ENCODE measurements around the gene RAD21L1. TPM values are rescaled to one million over a fixed set of nuclear protein-coding genes. Genes with fewer than 3 reads are reported as not detected.

Gene RAD21L1
- polyA plus RNA-seq, 2 donors = not detected

- no peaks in the 10 kb centered on the region for H3K9me3 ChIP-seq (ENCODE audit: control insufficient read depth in 2 of 2, insufficient read depth in 1 of 2, low read depth in 1 of 2, low read length in 1 of 2)
- H3K36me3 ChIP-seq (ENCODE audit: control insufficient read depth in 2 of 2, insufficient read depth in 2 of 2, low read length in 1 of 2) = no peaks in the 10 kb centered on the region
- no peaks in the 10 kb centered on the region for H3K4me1 ChIP-seq (ENCODE audit: control insufficient read depth in 2 of 2, insufficient read depth in 2 of 2, low read length in 1 of 2)
- no peak overlapping the region for H3K4me3 ChIP-seq (ENCODE audit: low read depth in 1 of 2, low read length in 2 of 2)
- no peak overlapping the region for H3K27ac ChIP-seq (ENCODE audit: low read depth in 2 of 2, low read length in 1 of 2)
- 79 to 89% methylated on average over 2 of the region's 2 CpGs for WGBS, 2 donors
- H3K27me3 ChIP-seq (ENCODE audit: control insufficient read depth in 1 of 2, insufficient read depth in 2 of 2, low read length in 2 of 2) = no peaks in the 10 kb centered on the region
Observed at GRCh38 chr20:1196634-1197033, 29.2 kb upstream of the RAD21L1 start.

- 79 to 85% methylated on average over 7 of the region's 7 CpGs for WGBS, 2 donors
- H3K4me3 ChIP-seq (ENCODE audit: low read depth in 1 of 2, low read length in 2 of 2) = no peak overlapping the region
- H3K9me3 ChIP-seq (ENCODE audit: control insufficient read depth in 2 of 2, insufficient read depth in 1 of 2, low read depth in 1 of 2, low read length in 1 of 2) = no peaks in the 10 kb centered on the region
- no peaks in the 10 kb centered on the region for H3K4me1 ChIP-seq (ENCODE audit: control insufficient read depth in 2 of 2, insufficient read depth in 2 of 2, low read length in 1 of 2)
- H3K27ac ChIP-seq (ENCODE audit: low read depth in 2 of 2, low read length in 1 of 2) = no peak overlapping the region
- no peaks in the 10 kb centered on the region for H3K27me3 ChIP-seq (ENCODE audit: control insufficient read depth in 1 of 2, insufficient read depth in 2 of 2, low read length in 2 of 2)
- H3K36me3 ChIP-seq (ENCODE audit: control insufficient read depth in 2 of 2, insufficient read depth in 2 of 2, low read length in 1 of 2) = no peaks in the 10 kb centered on the region
Observed at GRCh38 chr20:1197801-1198200, 28.0 kb upstream of the RAD21L1 start.

GRCh38 chr20:1198751-1199150 lies 27.1 kb upstream of the RAD21L1 start:
- Histone ChIP-seq H3K36me3 (ENCODE audit: control insufficient read depth in 2 of 2, insufficient read depth in 2 of 2, low read length in 1 of 2) (no peaks in the 10 kb centered on the region), H3K4me3 (ENCODE audit: low read depth in 1 of 2, low read length in 2 of 2) (no peak overlapping the region), H3K9me3 (ENCODE audit: control insufficient read depth in 2 of 2, insufficient read depth in 1 of 2, low read depth in 1 of 2, low read length in 1 of 2) (no peaks in the 10 kb centered on the region), H3K27ac (ENCODE audit: low read depth in 2 of 2, low read length in 1 of 2) (no peak overlapping the region), H3K4me1 (ENCODE audit: control insufficient read depth in 2 of 2, insufficient read depth in 2 of 2, low read length in 1 of 2) (peaks cover 0 to 4% of the 10 kb centered on the region in 2 donors), H3K27me3 (ENCODE audit: control insufficient read depth in 1 of 2, insufficient read depth in 2 of 2, low read length in 2 of 2) (no peaks in the 10 kb centered on the region)
- 84 to 96% methylated on average over 5 of the region's 5 CpGs for WGBS, 2 donors

- no peaks in the 10 kb centered on the region for H3K9me3 ChIP-seq (ENCODE audit: control insufficient read depth in 2 of 2, insufficient read depth in 1 of 2, low read depth in 1 of 2, low read length in 1 of 2)
- no peak overlapping the region for H3K27ac ChIP-seq (ENCODE audit: low read depth in 2 of 2, low read length in 1 of 2)
- no peaks in the 10 kb centered on the region for H3K27me3 ChIP-seq (ENCODE audit: control insufficient read depth in 1 of 2, insufficient read depth in 2 of 2, low read length in 2 of 2)
- H3K36me3 ChIP-seq (ENCODE audit: control insufficient read depth in 2 of 2, insufficient read depth in 2 of 2, low read length in 1 of 2) = no peaks in the 10 kb centered on the region
- H3K4me3 ChIP-seq (ENCODE audit: low read depth in 1 of 2, low read length in 2 of 2) = no peak overlapping the region
- peaks cover 4 to 8% of the 10 kb centered on the region in 2 donors for H3K4me1 ChIP-seq (ENCODE audit: control insufficient read depth in 2 of 2, insufficient read depth in 2 of 2, low read length in 1 of 2)
- 70 to 71% methylated on average over 7 of the region's 7 CpGs for WGBS, 2 donors
Observed at GRCh38 chr20:1199212-1199873, 26.5 kb upstream of the RAD21L1 start.

GRCh38 chr20:1199964-1200363 lies 25.9 kb upstream of the RAD21L1 start:
- no peaks in the 10 kb centered on the region for H3K27me3 ChIP-seq (ENCODE audit: control insufficient read depth in 1 of 2, insufficient read depth in 2 of 2, low read length in 2 of 2)
- WGBS, 2 donors = 63 to 78% methylated on average over 1 of the region's 1 CpG
- H3K9me3 ChIP-seq (ENCODE audit: control insufficient read depth in 2 of 2, insufficient read depth in 1 of 2, low read depth in 1 of 2, low read length in 1 of 2) = no peaks in the 10 kb centered on the region
- peaks cover 4 to 8% of the 10 kb centered on the region in 2 donors for H3K4me1 ChIP-seq (ENCODE audit: control insufficient read depth in 2 of 2, insufficient read depth in 2 of 2, low read length in 1 of 2)
- no peaks in the 10 kb centered on the region for H3K36me3 ChIP-seq (ENCODE audit: control insufficient read depth in 2 of 2, insufficient read depth in 2 of 2, low read length in 1 of 2)
- no peak overlapping the region for H3K4me3 ChIP-seq (ENCODE audit: low read depth in 1 of 2, low read length in 2 of 2)
- H3K27ac ChIP-seq (ENCODE audit: low read depth in 2 of 2, low read length in 1 of 2) = no peak overlapping the region

- no peaks in the 10 kb centered on the region for H3K9me3 ChIP-seq (ENCODE audit: control insufficient read depth in 2 of 2, insufficient read depth in 1 of 2, low read depth in 1 of 2, low read length in 1 of 2)
- H3K4me3 ChIP-seq (ENCODE audit: low read depth in 1 of 2, low read length in 2 of 2) = no peak within 1 kb of the TSS
- H3K27me3 ChIP-seq (ENCODE audit: control insufficient read depth in 1 of 2, insufficient read depth in 2 of 2, low read length in 2 of 2) = no peaks in the 10 kb centered on the region
- H3K27ac ChIP-seq (ENCODE audit: low read depth in 2 of 2, low read length in 1 of 2) = peak within 1 kb of the TSS; percentile 46 to 83
- 69 to 73% methylated on average over 5 of the region's 5 CpGs for WGBS, 2 donors
- H3K4me1 ChIP-seq (ENCODE audit: control insufficient read depth in 2 of 2, insufficient read depth in 2 of 2, low read length in 1 of 2) = peaks cover 4 to 8% of the 10 kb centered on the region in 2 donors
- H3K36me3 ChIP-seq (ENCODE audit: control insufficient read depth in 2 of 2, insufficient read depth in 2 of 2, low read length in 1 of 2) = no peaks in the 10 kb centered on the region
Observed at GRCh38 chr20:1202762-1203504, 22.9 kb upstream of the RAD21L1 start, which contains the start of gene C20orf202. TSS of gene C20orf202 (plus strand) at chr20:1203454. CDS start at chr20:1203586, 132 bp downstream.

- WGBS, 2 donors = 48 to 53% methylated on average over 5 of the region's 5 CpGs
- peak overlapping the region; percentile 17 to 83 for H3K27ac ChIP-seq (ENCODE audit: low read depth in 2 of 2, low read length in 1 of 2)
Observed at GRCh38 chr20:1203630-1204029, 22.2 kb upstream of the RAD21L1 start.

GRCh38 chr20:1204113-1204512 lies 21.7 kb upstream of the RAD21L1 start:
- no peaks in the 10 kb centered on the region for H3K36me3 ChIP-seq (ENCODE audit: control insufficient read depth in 2 of 2, insufficient read depth in 2 of 2, low read length in 1 of 2)
- H3K9me3 ChIP-seq (ENCODE audit: control insufficient read depth in 2 of 2, insufficient read depth in 1 of 2, low read depth in 1 of 2, low read length in 1 of 2) = no peaks in the 10 kb centered on the region
- H3K27me3 ChIP-seq (ENCODE audit: control insufficient read depth in 1 of 2, insufficient read depth in 2 of 2, low read length in 2 of 2) = no peaks in the 10 kb centered on the region
- WGBS, 2 donors = 45 to 57% methylated on average over 5 of the region's 5 CpGs
- H3K27ac ChIP-seq (ENCODE audit: low read depth in 2 of 2, low read length in 1 of 2) = peak overlapping the region; percentile 46 to 83
- peaks cover 4 to 8% of the 10 kb centered on the region in 2 donors for H3K4me1 ChIP-seq (ENCODE audit: control insufficient read depth in 2 of 2, insufficient read depth in 2 of 2, low read length in 1 of 2)
- no peak overlapping the region for H3K4me3 ChIP-seq (ENCODE audit: low read depth in 1 of 2, low read length in 2 of 2)

More at GRCh38 chr20:1203630-1204029, 22.2 kb upstream of the RAD21L1 start:
- Histone ChIP-seq H3K27me3 (ENCODE audit: control insufficient read depth in 1 of 2, insufficient read depth in 2 of 2, low read length in 2 of 2) (no peaks in the 10 kb centered on the region), H3K36me3 (ENCODE audit: control insufficient read depth in 2 of 2, insufficient read depth in 2 of 2, low read length in 1 of 2) (no peaks in the 10 kb centered on the region), H3K4me1 (ENCODE audit: control insufficient read depth in 2 of 2, insufficient read depth in 2 of 2, low read length in 1 of 2) (peaks cover 4 to 8% of the 10 kb centered on the region in 2 donors), H3K9me3 (ENCODE audit: control insufficient read depth in 2 of 2, insufficient read depth in 1 of 2, low read depth in 1 of 2, low read length in 1 of 2) (no peaks in the 10 kb centered on the region), H3K4me3 (ENCODE audit: low read depth in 1 of 2, low read length in 2 of 2) (no peak overlapping the region)

- Histone ChIP-seq H3K27ac (ENCODE audit: low read depth in 2 of 2, low read length in 1 of 2) (peak overlapping the region in 1 of 2 donors; percentile 83), H3K9me3 (ENCODE audit: control insufficient read depth in 2 of 2, insufficient read depth in 1 of 2, low read depth in 1 of 2, low read length in 1 of 2) (no peaks in the 10 kb centered on the region), H3K36me3 (ENCODE audit: control insufficient read depth in 2 of 2, insufficient read depth in 2 of 2, low read length in 1 of 2) (no peaks in the 10 kb centered on the region), H3K4me3 (ENCODE audit: low read depth in 1 of 2, low read length in 2 of 2) (no peak overlapping the region), H3K4me1 (ENCODE audit: control insufficient read depth in 2 of 2, insufficient read depth in 2 of 2, low read length in 1 of 2) (peaks cover 4 to 8% of the 10 kb centered on the region in 2 donors), H3K27me3 (ENCODE audit: control insufficient read depth in 1 of 2, insufficient read depth in 2 of 2, low read length in 2 of 2) (no peaks in the 10 kb centered on the region)
- WGBS, 2 donors = 87 to 93% methylated on average over 2 of the region's 2 CpGs
Observed at GRCh38 chr20:1204576-1204975, 21.3 kb upstream of the RAD21L1 start.
